IMR-90 (cell line): ENCODE data around the gene RNF133. TPM values are rescaled to one million over a fixed set of nuclear protein-coding genes. Genes with fewer than 3 reads are reported as not detected.

ENCODE experiments used
- ATAC-seq: fragments of 200-7000 bp; cut with Tn5 transposase; 2 replicates; pipeline ENCODE4 v1.9.1; 2020; ENCODE audit warnings: low read depth, mild to moderate bottlenecking, moderate library complexity
- BruUV-seq: library from RNA; stranded (reverse); fragments of 400-500 nt; replicated peaks from 2 replicates; lab custom pipeline; 2021; lab: Mats Ljungman, UMichigan
- CTCF ChIA-PET: fragments of 300-600 bp; formaldehyde crosslinking; extraction: SDS; loops from one replicate; lab custom pipeline; 2021; ENCODE audit warnings: antibody characterized with exemption; lab: Yijun Ruan, JAX
- POLR2A ChIA-PET: fragments of 300-600 bp; sonication (Branson Sonifier 250); formaldehyde crosslinking; loops from one replicate; lab custom pipeline; 2022; ENCODE audit warnings: antibody characterized with exemption; ENCODE audit not compliant: unreplicated experiment; lab: Charles Lee
- DNase-seq: peaks from one replicate; pipeline ENCODE4 v3.0.0; 2013
- H2AFZ ChIP-seq: replicated peaks from 2 replicates; pipeline ENCODE3; 2013; ENCODE audit warnings: low read length, mild to moderate bottlenecking; ENCODE audit not compliant: poor library complexity
- H2AK5ac ChIP-seq: 2 replicates; pipeline ENCODE4 v1.6.1; 2013; ENCODE audit warnings: low read depth, low read length, inconsistent platforms
- H2AK9ac ChIP-seq: replicated peaks from 2 replicates; pipeline ENCODE3; 2013; ENCODE audit warnings: mild to moderate bottlenecking, low read depth, low read length, moderate library complexity; ENCODE audit not compliant: poor library complexity
- H2BK120ac ChIP-seq: 2 replicates; pipeline ENCODE4 v1.6.1; 2013; ENCODE audit warnings: low read depth, low read length, inconsistent platforms
- H2BK15ac ChIP-seq: 3 replicates; pipeline ENCODE4 v1.6.1; 2013; ENCODE audit warnings: low read depth, low read length, inconsistent platforms
- H2BK20ac ChIP-seq: 2 replicates; pipeline ENCODE4 v1.6.1; 2013; ENCODE audit warnings: low read depth, mild to moderate bottlenecking, inconsistent platforms, low read length, moderate library complexity
- H2BK5ac ChIP-seq: 2 replicates; pipeline ENCODE4 v1.6.1; 2013; ENCODE audit warnings: mild to moderate bottlenecking, low read depth, low read length, inconsistent platforms; ENCODE audit not compliant: poor library complexity, severe bottlenecking
- H3K14ac ChIP-seq: replicated peaks from 2 replicates; pipeline ENCODE4 v1.6.1; 2013; ENCODE audit warnings: low read depth, low read length, inconsistent platforms
- H3K18ac ChIP-seq: 2 replicates; pipeline ENCODE4 v1.6.1; 2013; ENCODE audit warnings: low read depth, low read length, control low read depth
- H3K23ac ChIP-seq: 2 replicates; pipeline ENCODE4 v1.6.1; 2013; ENCODE audit warnings: low read depth, low read length, inconsistent platforms
- H3K27ac ChIP-seq: 2 replicates; pipeline ENCODE4 v1.5.1; 2013; ENCODE audit warnings: mild to moderate bottlenecking, control low read depth, low read length; ENCODE audit not compliant: insufficient read depth
- H3K27me3 ChIP-seq: 2 replicates; pipeline ENCODE4 v1.6.1; 2013; ENCODE audit warnings: low read length; ENCODE audit not compliant: control insufficient read depth, insufficient read depth
- H3K36me3 ChIP-seq: 2 replicates; pipeline ENCODE4 v1.6.1; 2013; ENCODE audit warnings: low read length, mixed read lengths; ENCODE audit not compliant: control insufficient read depth, insufficient read depth
- H3K4ac ChIP-seq: 2 replicates; pipeline ENCODE4 v1.6.1; 2013; ENCODE audit warnings: low read depth, low read length, inconsistent platforms
- H3K4me1 ChIP-seq: 2 replicates; pipeline ENCODE4 v1.6.1; 2013; ENCODE audit warnings: low read length, mixed read lengths; ENCODE audit not compliant: control insufficient read depth, insufficient read depth
- H3K4me2 ChIP-seq: 2 replicates; pipeline ENCODE4 v1.6.1; 2013; ENCODE audit warnings: low read depth, mild to moderate bottlenecking, control low read depth, low read length, moderate library complexity
- H3K4me3 ChIP-seq: 2 replicates; pipeline ENCODE4 v1.5.1; 2013; ENCODE audit warnings: low read depth, mild to moderate bottlenecking, control low read depth, low read length, moderate library complexity; ENCODE audit not compliant: insufficient read depth
- H3K56ac ChIP-seq: 2 replicates; pipeline ENCODE4 v1.6.1; 2013; ENCODE audit warnings: low read length, inconsistent platforms; ENCODE audit not compliant: insufficient read depth; ENCODE audit errors: extremely low read depth
- H3K79me1 ChIP-seq, 2 experiments: 2 replicates each; pipeline ENCODE4 v1.6.1; 2013; ENCODE audit warnings: low read length in 2 of 2, inconsistent platforms in 1 of 2, low read depth in 1 of 2
- H3K9ac ChIP-seq: 2 replicates; pipeline ENCODE4 v1.6.1; 2013; ENCODE audit warnings: low read depth, low read length, control low read depth
- H3K9me1 ChIP-seq: 2 replicates; pipeline ENCODE4 v1.6.1; 2013; ENCODE audit warnings: low read length, inconsistent platforms; ENCODE audit not compliant: insufficient read depth
- H3K9me3 ChIP-seq: 2 replicates; pipeline ENCODE4 v1.6.1; 2013; ENCODE audit warnings: low read length; ENCODE audit not compliant: control insufficient read depth, insufficient read depth
- H4K20me1 ChIP-seq: 2 replicates; pipeline ENCODE4 v1.6.1; 2013; ENCODE audit warnings: low read length, inconsistent platforms; ENCODE audit not compliant: insufficient read depth
- H4K5ac ChIP-seq: 2 replicates; pipeline ENCODE4 v1.6.1; 2013; ENCODE audit warnings: mild to moderate bottlenecking, low read depth, low read length, control low read depth
- H4K8ac ChIP-seq, 2 experiments: 2 replicates each; pipeline ENCODE4 v1.6.1; 2013; ENCODE audit warnings: low read depth in 2 of 2, low read length in 2 of 2, control low read depth in 1 of 2, inconsistent platforms in 1 of 2
- H4K91ac ChIP-seq: 2 replicates; pipeline ENCODE4 v1.6.1; 2013; ENCODE audit warnings: low read depth, low read length, inconsistent platforms; ENCODE audit not compliant: insufficient read depth
- BHLHE40 ChIP-seq: fragments of 150-350 bp; IDR thresholded peaks from 2 replicates; pipeline ENCODE4 v1.6.1; 2016; ENCODE audit warnings: mild to moderate bottlenecking, low read depth, low read length
- CEBPB ChIP-seq: IDR thresholded peaks from 2 replicates; pipeline ENCODE4 v1.6.1; 2012; ENCODE audit warnings: low read depth, low read length, improper control_type of control experiment
- CHD1 ChIP-seq: IDR thresholded peaks from 2 replicates; pipeline ENCODE4 v1.6.1; 2012; ENCODE audit warnings: low read depth, low read length, improper control_type of control experiment
- CTCF ChIP-seq: conservative IDR thresholded peaks from 2 replicates; pipeline ENCODE4 v1.5.1; 2012; ENCODE audit warnings: mild to moderate bottlenecking, low read depth, low read length, improper control_type of control experiment
- ELK1 ChIP-seq: fragments of 150-350 bp; IDR thresholded peaks from 2 replicates; pipeline ENCODE4 v1.6.1; 2016; ENCODE audit warnings: low read depth, mild to moderate bottlenecking, low read length, moderate library complexity, borderline replicate concordance
- FOS ChIP-seq: fragments of 150-350 bp; IDR thresholded peaks from 2 replicates; pipeline ENCODE4 v1.6.1; 2016; ENCODE audit warnings: low read depth, low read length
- MAFK ChIP-seq: IDR thresholded peaks from 2 replicates; pipeline ENCODE4 v1.6.1; 2012; ENCODE audit warnings: low read depth, low read length, improper control_type of control experiment
- MAZ ChIP-seq: IDR thresholded peaks from 2 replicates; pipeline ENCODE4 v1.6.1; 2012; ENCODE audit warnings: low read depth, mild to moderate bottlenecking, low read length, improper control_type of control experiment, moderate library complexity, borderline replicate concordance
- MXI1 ChIP-seq: IDR thresholded peaks from 2 replicates; pipeline ENCODE4 v1.6.1; 2012; ENCODE audit warnings: low read depth, mild to moderate bottlenecking, low read length, moderate library complexity, borderline replicate concordance
- NFE2L2 ChIP-seq: fragments of 150-350 bp; IDR thresholded peaks from 2 replicates; pipeline ENCODE4 v1.6.1; 2016; ENCODE audit warnings: low read depth, mild to moderate bottlenecking, low read length
- POLR2A ChIP-seq: IDR thresholded peaks from 2 replicates; pipeline ENCODE4 v1.6.1; 2012; ENCODE audit warnings: mild to moderate bottlenecking, low read depth, low read length
- RAD21 ChIP-seq: IDR thresholded peaks from 2 replicates; pipeline ENCODE4 v1.6.1; 2012; ENCODE audit warnings: low read length, improper control_type of control experiment
- RCOR1 ChIP-seq: IDR thresholded peaks from 2 replicates; pipeline ENCODE4 v1.6.1; 2012; ENCODE audit warnings: mild to moderate bottlenecking, low read length, improper control_type of control experiment; ENCODE audit not compliant: insufficient replicate concordance
- RFX5 ChIP-seq: IDR thresholded peaks from 2 replicates; pipeline ENCODE4 v1.8.0; 2012; ENCODE audit warnings: low read depth, mild to moderate bottlenecking, low read length, moderate library complexity
- SMC3 ChIP-seq: fragments of 150-350 bp; IDR thresholded peaks from 2 replicates; pipeline ENCODE4 v1.6.1; 2016; ENCODE audit warnings: low read depth, mild to moderate bottlenecking, antibody characterized with exemption, low read length, moderate library complexity
- USF2 ChIP-seq: fragments of 150-350 bp; IDR thresholded peaks from 2 replicates; pipeline ENCODE4 v1.6.1; 2017; ENCODE audit warnings: mild to moderate bottlenecking, antibody characterized with exemption, low read length, low read depth
- WGBS, 2 experiments: methylation state at CpG; one replicate each; pipeline versions ENCODE4 v1.1.5 to v1.1.7; 2013; ENCODE audit warnings: missing lambda C conversion rate in 2 of 2; ENCODE audit not compliant: insufficient read length in 1 of 2; ENCODE audit errors: extremely low coverage in 2 of 2; 5-methylcytosine and 5-hydroxymethylcytosine counted together
- dilution Hi-C: fragments of 300-500 bp; cut with HindIII; formaldehyde crosslinking; loops from one replicate; pipeline ENCODE4 v1.14.3; 2018; ENCODE audit warnings: low sequenced_read_pairs; ENCODE audit not compliant: unreplicated experiment
- in situ Hi-C: fragments of 300-500 bp; cut with MboI; formaldehyde crosslinking; loops from 3 replicates; pipeline ENCODE4 v1.14.3; 2019; ENCODE audit warnings: low sequenced_read_pairs, inconsistent platforms, mixed read lengths
- intact Hi-C: fragments of 100-400 bp; cut with micrococcal nuclease; formaldehyde crosslinking; loops from 2 replicates; pipeline ENCODE4 v1.10.0; 2022
- polyA plus RNA-seq, 3 experiments: library from polyadenylated mRNA; depleted of rRNA; stranded (reverse); fragments of >200 nt; gene quantifications; 2 replicates each; pipeline ENCODE4 v1.2.3, GENCODE V29; 2012; ENCODE audit warnings: low replicate concordance in 1 of 3
- total RNA-seq: library from RNA; depleted of rRNA; stranded (reverse); fragments of >200 nt; gene quantifications from 2 replicates; pipeline ENCODE4 v1.2.3, GENCODE V29; 2012

RNF133 gene
- total and polyA plus RNA-seq, 2 of the 4 experiments (the other 2 are of a cell fraction) = not detected

GRCh38 chr7:122706836-122707235 is 7.9 kb upstream of the RNF133 start:
- no peak overlapping the region for H3K9ac ChIP-seq
- H2AK9ac ChIP-seq = no peak overlapping the region
- H3K18ac ChIP-seq = no peak overlapping the region
- intact Hi-C loops = no loop called here
- ChIA-PET POLR2A (no interaction called here), CTCF (no interaction called here)
- DNase-seq (no peak), ATAC-seq (no peak)
- BruUV-seq = no TSS peak
- in situ Hi-C loops = no loop called here
- no peak overlapping the region for H2BK15ac ChIP-seq
- H3K9me1 ChIP-seq = no peaks in the 10 kb centered on the region
- no peak overlapping the region for H4K8ac ChIP-seq
- no peaks in the 10 kb centered on the region for H3K36me3 ChIP-seq
- H4K91ac ChIP-seq = no peak overlapping the region
- H3K4me3 ChIP-seq = no peak overlapping the region
- H2AFZ ChIP-seq = no peak overlapping the region
- H3K9me3 ChIP-seq = peaks cover 3% of the 10 kb centered on the region
- no peak overlapping the region for H3K4me2 ChIP-seq
- H2BK120ac ChIP-seq = no peak overlapping the region
- no peak overlapping the region for H2BK5ac ChIP-seq
- no peak overlapping the region for H3K23ac ChIP-seq
- no peak overlapping the region for H2AK5ac ChIP-seq
- H4K20me1 ChIP-seq = no peaks in the 10 kb centered on the region
- no peak overlapping the region for H3K14ac ChIP-seq
- WGBS, 2 experiments = no CpG with 5 or more reads among the region's 2 CpGs
- TF ChIP-seq CHD1 = no peak
- no peak for TF ChIP-seq BHLHE40
- no peak for TF ChIP-seq SMC3
- no peak for TF ChIP-seq RFX5
- TF ChIP-seq USF2 = no peak
- TF ChIP-seq POLR2A = no peak
- TF ChIP-seq ELK1 = no peak
- no peak for TF ChIP-seq CTCF
- no peak for TF ChIP-seq MAFK
- TF ChIP-seq FOS = no peak
- no peak for TF ChIP-seq MXI1
- no peak for TF ChIP-seq RCOR1
- TF ChIP-seq RAD21 = no peak
- no peak for TF ChIP-seq CEBPB
- TF ChIP-seq NFE2L2 = no peak
- no peak for TF ChIP-seq MAZ
- H3K27ac ChIP-seq = no peak overlapping the region
- H3K27me3 ChIP-seq = no peaks in the 10 kb centered on the region
- no peak overlapping the region for H2BK20ac ChIP-seq
- H3K4me1 ChIP-seq = no peaks in the 10 kb centered on the region
- dilution Hi-C loops = no loop called here
- H3K4ac ChIP-seq = no peak overlapping the region
- H3K56ac ChIP-seq = no peak overlapping the region
- H4K5ac ChIP-seq = no peak overlapping the region
- no peaks in the 10 kb centered on the region for H3K79me1 ChIP-seq
